ENCODE results near the gene ASZ1. TPM values are rescaled to one million over a fixed set of nuclear protein-coding genes. Genes with fewer than 3 reads are reported as not detected.

ASZ1 gene
- total RNA-seq, 1 donor from 2014 or later = not detected

DNA sequence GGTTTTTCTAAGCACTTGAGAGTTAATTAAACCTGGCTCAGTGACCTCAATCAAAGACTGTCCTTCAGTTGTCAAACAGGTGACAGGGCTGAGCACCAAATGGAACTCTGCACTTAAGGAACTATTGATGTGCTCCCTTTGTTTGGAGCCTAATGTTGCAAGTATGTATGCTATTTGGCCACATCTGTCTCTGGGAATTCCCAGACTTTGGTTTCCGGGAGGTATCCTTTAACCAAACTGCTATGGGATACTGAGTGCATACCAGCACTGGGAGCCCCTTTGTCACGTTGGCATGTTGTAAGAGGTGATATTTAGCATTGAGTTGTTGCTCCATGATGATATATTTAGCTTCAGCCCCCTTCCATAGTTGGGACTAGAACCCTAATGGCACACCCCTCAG is 25.2 kb downstream of the ASZ1 start:
- no peaks in the 10 kb centered on the region for H4K20me1 ChIP-seq (ENCODE audit: insufficient read depth, low read length)
- H3K27ac ChIP-seq (ENCODE audit: low read depth, low read length) = no peak overlapping the region
- no peaks in the 10 kb centered on the region for H3K27me3 Mint-ChIP-seq (ENCODE audit: low read depth, unreplicated experiment)
- H3K36me3 Mint-ChIP-seq (ENCODE audit: low read depth, unreplicated experiment) = no peaks in the 10 kb centered on the region
- FAIRE-seq = no peak
- no peaks in the 10 kb centered on the region for H3K9me3 ChIP-seq (ENCODE audit: insufficient read depth, low read depth, low read length)
- no peak overlapping the region for H2AFZ ChIP-seq (ENCODE audit: low read depth, low read length)
- H3K27ac Mint-ChIP-seq (ENCODE audit: unreplicated experiment) = no peak overlapping the region
- no peaks in the 10 kb centered on the region for H3K9me3 Mint-ChIP-seq (ENCODE audit: unreplicated experiment)
- H3K4me1 ChIP-seq (ENCODE audit: insufficient read depth, low read length) = no peaks in the 10 kb centered on the region
- no peaks in the 10 kb centered on the region for H3K79me2 ChIP-seq (ENCODE audit: insufficient read depth, low read length)
- H3K9ac ChIP-seq (ENCODE audit: low read length) = no peak overlapping the region
- peak; percentile 44 for DNase-seq (ENCODE audit: low read depth)
- H3K4me3 ChIP-seq (ENCODE audit: insufficient read depth, low read depth, low read length) = no peak overlapping the region
- no peaks in the 10 kb centered on the region for H3K36me3 ChIP-seq (ENCODE audit: insufficient read depth, low read length)
- TF ChIP-seq EZH2 (IDR thresholded peaks at IDR 0.05; ENCODE audit: insufficient read depth, low read length) = no peak
- TF ChIP-seq, protein P1, sequence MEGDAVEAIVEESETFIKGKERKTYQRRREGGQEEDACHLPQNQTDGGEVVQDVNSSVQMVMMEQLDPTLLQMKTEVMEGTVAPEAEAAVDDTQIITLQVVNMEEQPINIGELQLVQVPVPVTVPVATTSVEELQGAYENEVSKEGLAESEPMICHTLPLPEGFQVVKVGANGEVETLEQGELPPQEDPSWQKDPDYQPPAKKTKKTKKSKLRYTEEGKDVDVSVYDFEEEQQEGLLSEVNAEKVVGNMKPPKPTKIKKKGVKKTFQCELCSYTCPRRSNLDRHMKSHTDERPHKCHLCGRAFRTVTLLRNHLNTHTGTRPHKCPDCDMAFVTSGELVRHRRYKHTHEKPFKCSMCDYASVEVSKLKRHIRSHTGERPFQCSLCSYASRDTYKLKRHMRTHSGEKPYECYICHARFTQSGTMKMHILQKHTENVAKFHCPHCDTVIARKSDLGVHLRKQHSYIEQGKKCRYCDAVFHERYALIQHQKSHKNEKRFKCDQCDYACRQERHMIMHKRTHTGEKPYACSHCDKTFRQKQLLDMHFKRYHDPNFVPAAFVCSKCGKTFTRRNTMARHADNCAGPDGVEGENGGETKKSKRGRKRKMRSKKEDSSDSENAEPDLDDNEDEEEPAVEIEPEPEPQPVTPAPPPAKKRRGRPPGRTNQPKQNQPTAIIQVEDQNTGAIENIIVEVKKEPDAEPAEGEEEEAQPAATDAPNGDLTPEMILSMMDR (IDR thresholded peaks at IDR 0.05; ENCODE audit: insufficient read depth, low read depth, low read length) = no peak
- peaks cover 6% of the 10 kb centered on the region for H3K4me1 Mint-ChIP-seq (ENCODE audit: low read depth, unreplicated experiment)
- H3K4me2 ChIP-seq (ENCODE audit: low read length) = no peak overlapping the region
- no peak overlapping the region for H3K4me3 Mint-ChIP-seq (ENCODE audit: unreplicated experiment)
- H3K27me3 ChIP-seq (ENCODE audit: insufficient read depth, low read length) = no peaks in the 10 kb centered on the region

DNA sequence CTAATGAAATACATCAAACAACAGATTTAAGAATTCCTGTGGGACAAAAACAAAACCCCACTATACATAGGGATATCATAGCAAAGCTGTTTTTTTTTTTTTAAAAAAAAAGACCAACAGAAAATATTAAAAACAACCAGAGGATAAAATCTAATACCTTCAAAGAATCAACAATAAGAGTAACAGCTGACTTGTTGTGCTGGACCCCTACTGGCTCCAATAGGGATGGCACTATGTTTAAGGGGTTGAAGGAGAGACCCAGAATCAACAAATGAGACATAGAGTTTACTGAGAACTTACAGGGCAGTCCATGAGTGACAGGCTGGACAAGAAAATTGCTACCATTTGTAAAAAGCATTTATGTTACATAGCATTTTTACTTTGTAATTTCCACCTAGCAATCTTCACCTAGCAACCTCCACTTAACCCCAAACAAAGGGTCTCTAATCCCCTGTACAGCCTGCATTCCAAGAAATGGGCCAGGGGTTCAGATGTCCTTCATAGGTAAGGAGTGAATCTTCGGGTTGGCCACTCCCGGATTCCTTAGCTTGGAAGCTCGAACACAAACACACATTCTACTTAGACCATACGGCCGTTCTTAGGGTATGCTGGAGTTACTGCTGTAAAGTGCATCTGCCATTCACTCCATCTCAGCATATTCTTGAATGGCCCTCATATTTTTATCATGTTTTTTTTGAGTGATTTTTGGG is 25.8 kb downstream of the ASZ1 start:
- peaks cover 6% of the 10 kb centered on the region for H3K4me1 Mint-ChIP-seq (ENCODE audit: low read depth, unreplicated experiment)
- H3K9me3 Mint-ChIP-seq (ENCODE audit: unreplicated experiment) = no peaks in the 10 kb centered on the region
- H3K4me2 ChIP-seq (ENCODE audit: low read length) = no peak overlapping the region
- no peaks in the 10 kb centered on the region for H3K9me3 ChIP-seq (ENCODE audit: insufficient read depth, low read depth, low read length)
- DNase-seq (ENCODE audit: low read depth) (no peak), FAIRE-seq (no peak)
- H3K36me3 ChIP-seq (ENCODE audit: insufficient read depth, low read length) = no peaks in the 10 kb centered on the region
- H3K79me2 ChIP-seq (ENCODE audit: insufficient read depth, low read length) = no peaks in the 10 kb centered on the region
- H4K20me1 ChIP-seq (ENCODE audit: insufficient read depth, low read length) = no peaks in the 10 kb centered on the region
- H3K4me3 ChIP-seq (ENCODE audit: insufficient read depth, low read depth, low read length) = no peak overlapping the region
- H3K9ac ChIP-seq (ENCODE audit: low read length) = no peak overlapping the region
- no peaks in the 10 kb centered on the region for H3K4me1 ChIP-seq (ENCODE audit: insufficient read depth, low read length)
- H3K27me3 ChIP-seq (ENCODE audit: insufficient read depth, low read length) = no peaks in the 10 kb centered on the region
- TF ChIP-seq EZH2 (IDR thresholded peaks at IDR 0.05; ENCODE audit: insufficient read depth, low read length) = no peak
- TF ChIP-seq, protein P1 (IDR thresholded peaks at IDR 0.05; ENCODE audit: insufficient read depth, low read depth, low read length) = peak; percentile 47
- no peak overlapping the region for H3K4me3 Mint-ChIP-seq (ENCODE audit: unreplicated experiment)
- H3K27ac Mint-ChIP-seq (ENCODE audit: unreplicated experiment) = peak overlapping the region; percentile 66
- no peak overlapping the region for H2AFZ ChIP-seq (ENCODE audit: low read depth, low read length)
- H3K27me3 Mint-ChIP-seq (ENCODE audit: low read depth, unreplicated experiment) = no peaks in the 10 kb centered on the region
- H3K36me3 Mint-ChIP-seq (ENCODE audit: low read depth, unreplicated experiment) = no peaks in the 10 kb centered on the region
- H3K27ac ChIP-seq (ENCODE audit: low read depth, low read length) = no peak overlapping the region

DNA sequence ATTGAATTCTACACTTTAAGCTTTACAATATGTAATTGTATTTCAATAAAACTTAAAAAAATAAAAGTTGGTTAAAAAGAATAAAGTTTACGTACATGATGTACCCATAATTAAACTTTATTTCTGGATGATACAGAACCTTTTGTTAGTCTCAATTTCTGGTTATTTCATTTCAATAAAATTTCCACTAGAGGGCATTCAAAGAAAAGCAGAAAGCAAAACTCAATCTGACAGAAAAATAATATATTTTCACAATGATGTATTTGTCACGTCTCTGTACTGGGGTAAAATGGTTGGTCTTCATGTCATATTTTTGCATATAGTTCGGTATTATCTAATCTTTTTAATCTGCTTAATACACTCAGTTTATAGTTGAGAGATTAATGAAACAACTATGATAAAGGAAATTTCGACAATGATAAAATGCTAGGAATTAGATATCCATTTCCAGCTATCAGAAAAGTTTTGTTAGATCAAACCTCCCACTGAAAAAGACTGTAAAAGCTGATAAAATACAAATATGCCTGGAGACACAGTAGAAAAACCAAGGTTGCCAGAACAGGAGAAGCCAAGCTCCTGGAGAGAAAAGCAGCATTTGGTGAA is 27.4 kb downstream of the ASZ1 start:
- DNase-seq (ENCODE audit: low read depth) (no peak), FAIRE-seq (no peak)
- Mint-ChIP-seq H3K4me1 (ENCODE audit: low read depth, unreplicated experiment) (peaks cover 6% of the 10 kb centered on the region), H3K27me3 (ENCODE audit: low read depth, unreplicated experiment) (no peaks in the 10 kb centered on the region), H3K4me3 (ENCODE audit: unreplicated experiment) (no peak overlapping the region), H3K27ac (ENCODE audit: unreplicated experiment) (no peak overlapping the region), H3K36me3 (ENCODE audit: low read depth, unreplicated experiment) (no peaks in the 10 kb centered on the region), H3K9me3 (ENCODE audit: unreplicated experiment) (no peaks in the 10 kb centered on the region)
- no peak overlapping the region for H3K4me3 ChIP-seq (ENCODE audit: insufficient read depth, low read depth, low read length)
- H3K9me3 ChIP-seq (ENCODE audit: insufficient read depth, low read depth, low read length) = no peaks in the 10 kb centered on the region
- no peak overlapping the region for H3K9ac ChIP-seq (ENCODE audit: low read length)
- H3K79me2 ChIP-seq (ENCODE audit: insufficient read depth, low read length) = no peaks in the 10 kb centered on the region
- H3K4me2 ChIP-seq (ENCODE audit: low read length) = no peak overlapping the region
- no peaks in the 10 kb centered on the region for H3K36me3 ChIP-seq (ENCODE audit: insufficient read depth, low read length)
- TF ChIP-seq, protein P1 (IDR thresholded peaks at IDR 0.05; ENCODE audit: insufficient read depth, low read depth, low read length) = peak; percentile 29
- TF ChIP-seq EZH2 (IDR thresholded peaks at IDR 0.05; ENCODE audit: insufficient read depth, low read length) = no peak
- no peak overlapping the region for H3K27ac ChIP-seq (ENCODE audit: low read depth, low read length)
- H3K4me1 ChIP-seq (ENCODE audit: insufficient read depth, low read length) = no peaks in the 10 kb centered on the region
- H4K20me1 ChIP-seq (ENCODE audit: insufficient read depth, low read length) = no peaks in the 10 kb centered on the region
- no peak overlapping the region for H2AFZ ChIP-seq (ENCODE audit: low read depth, low read length)
- H3K27me3 ChIP-seq (ENCODE audit: insufficient read depth, low read length) = no peaks in the 10 kb centered on the region
